Body of pancreas (tissue), 4 donors: Measurements from ENCODE around the gene TUT7.

Source experiments
- POLR2A ChIP-seq, 3 donors: fragments of 450-650 bp; IDR thresholded peaks; one replicate each; pipeline ENCODE4 v1.6.1; 2016; ENCODE audit warnings: antibody characterized with exemption in 3 of 3, mild to moderate bottlenecking in 2 of 3
- TF ChIP-seq, protein P1 (sequence below), 7 experiments: fragments of 450-650 bp in 4 of 7; fragments of 200-600 bp in 3 of 7; sonication (generic) in 3 of 7; IDR thresholded peaks; one replicate each; pipeline ENCODE4 v1.5.1; 2016 to 2019; ENCODE audit warnings: antibody characterized with exemption in 7 of 7

DNA sequence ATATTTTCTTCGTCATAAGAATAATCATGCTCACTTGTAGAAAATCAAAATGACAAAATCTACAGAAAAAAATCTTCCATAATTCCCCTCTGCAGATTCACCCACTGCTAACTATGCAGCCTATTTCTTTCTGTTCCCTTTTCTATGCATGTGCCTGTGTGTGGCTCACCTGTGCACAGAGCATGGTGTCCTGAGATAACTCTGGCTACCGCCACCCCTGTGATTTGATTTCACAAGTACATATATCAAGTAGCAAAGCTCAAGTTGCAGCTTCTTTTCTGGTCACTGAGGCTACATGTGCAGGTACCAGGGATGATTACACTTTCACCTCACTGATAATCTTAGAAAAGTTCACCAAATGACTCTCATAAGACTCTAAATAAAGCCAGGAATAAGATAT is 53.5 kb downstream of the TUT7 start:
- TF ChIP-seq, protein P1, sequence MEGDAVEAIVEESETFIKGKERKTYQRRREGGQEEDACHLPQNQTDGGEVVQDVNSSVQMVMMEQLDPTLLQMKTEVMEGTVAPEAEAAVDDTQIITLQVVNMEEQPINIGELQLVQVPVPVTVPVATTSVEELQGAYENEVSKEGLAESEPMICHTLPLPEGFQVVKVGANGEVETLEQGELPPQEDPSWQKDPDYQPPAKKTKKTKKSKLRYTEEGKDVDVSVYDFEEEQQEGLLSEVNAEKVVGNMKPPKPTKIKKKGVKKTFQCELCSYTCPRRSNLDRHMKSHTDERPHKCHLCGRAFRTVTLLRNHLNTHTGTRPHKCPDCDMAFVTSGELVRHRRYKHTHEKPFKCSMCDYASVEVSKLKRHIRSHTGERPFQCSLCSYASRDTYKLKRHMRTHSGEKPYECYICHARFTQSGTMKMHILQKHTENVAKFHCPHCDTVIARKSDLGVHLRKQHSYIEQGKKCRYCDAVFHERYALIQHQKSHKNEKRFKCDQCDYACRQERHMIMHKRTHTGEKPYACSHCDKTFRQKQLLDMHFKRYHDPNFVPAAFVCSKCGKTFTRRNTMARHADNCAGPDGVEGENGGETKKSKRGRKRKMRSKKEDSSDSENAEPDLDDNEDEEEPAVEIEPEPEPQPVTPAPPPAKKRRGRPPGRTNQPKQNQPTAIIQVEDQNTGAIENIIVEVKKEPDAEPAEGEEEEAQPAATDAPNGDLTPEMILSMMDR (IDR thresholded peaks at IDR 0.05), result no peak
- no peak for TF ChIP-seq POLR2A (IDR thresholded peaks at IDR 0.05)
